Prostate gland (tissue), 2 donors: ENCODE measurements around the gene SLAMF1. TPM values are rescaled to one million over a fixed set of nuclear protein-coding genes. Genes with fewer than 3 reads are reported as not detected.

Source experiments
- DNase-seq: peaks from one replicate; pipeline ENCODE4 v3.0.0-alpha.2; 2019; ENCODE audit warnings: low spot score
- H3K27ac ChIP-seq, 2 donors: fragments of 200-600 bp; sonication (generic); 2 replicates each; pipeline ENCODE4 v1.5.1; 2017 to 2019
- H3K27me3 ChIP-seq: fragments of 200-600 bp; sonication (generic); replicated peaks from 2 replicates; pipeline ENCODE4 v1.5.1; 2019; ENCODE audit not compliant: insufficient read depth
- H3K36me3 ChIP-seq, 2 donors: fragments of 200-600 bp; sonication (generic); 1 replicate in 1 of 2; 2 replicates in 1 of 2; pipeline versions ENCODE4 v1.5.1 to v1.8.1; 2017 to 2019
- H3K4me1 ChIP-seq: fragments of 200-600 bp; sonication (generic); replicated peaks from 2 replicates; pipeline ENCODE4 v1.5.1; 2019
- H3K4me3 ChIP-seq, 2 donors: fragments of 200-600 bp; sonication (generic); 2 replicates each; pipeline ENCODE4 v1.5.1; 2017 to 2019
- H3K9me3 ChIP-seq: fragments of 200-600 bp; sonication (generic); 2 replicates; pipeline ENCODE4 v1.5.1; 2017
- CTCF ChIP-seq, 4 experiments: fragments of 200-600 bp in 2 of 4; fragments of 450-650 bp in 2 of 4; sonication (generic) in 2 of 4; IDR thresholded peaks; 1 replicate in 3 of 4; 2 replicates in 1 of 4; pipeline ENCODE4 v1.5.1; 2016 to 2019; ENCODE audit warnings: antibody characterized with exemption in 4 of 4, mild to moderate bottlenecking in 2 of 4, moderate library complexity in 2 of 4
- POLR2A ChIP-seq: fragments of 450-650 bp; IDR thresholded peaks from one replicate; pipeline ENCODE4 v1.6.1; 2016; ENCODE audit warnings: antibody characterized with exemption, mild to moderate bottlenecking
- POLR2AphosphoS5 ChIP-seq: sonication (generic); formaldehyde crosslinking; IDR thresholded peaks from one replicate; pipeline ENCODE4 v1.6.1; 2017; ENCODE audit warnings: antibody characterized with exemption
- WGBS: methylation state at CpG from one replicate; pipeline ENCODE4 v1.1.5; 2018; 5-methylcytosine and 5-hydroxymethylcytosine counted together
- intact Hi-C: fragments of 100-400 bp; cut with DNase I; formaldehyde crosslinking; loops from one replicate; pipeline ENCODE4 v1.14.2; 2022
- total RNA-seq, 2 donors: library from RNA; depleted of rRNA; stranded (reverse); fragments of >200 nt; gene quantifications; one replicate each; pipeline ENCODE4 v1.1.0, GENCODE V29; 2016

The SLAMF1 gene
- total RNA-seq, 2 donors from 2014 or later: 0.17 to 0.36 TPM

- Histone ChIP-seq H3K27me3 (no peaks in the 10 kb centered on the region), H3K27ac (no peak overlapping the region), H3K4me1 (no peaks in the 10 kb centered on the region), H3K4me3 (no peak overlapping the region), H3K36me3 (no peaks in the 10 kb centered on the region), H3K9me3 (no peaks in the 10 kb centered on the region)
- DNase-seq: no peak
- TF ChIP-seq CTCF (IDR thresholded peaks at IDR 0.05): no peak
- no peak for TF ChIP-seq POLR2A
- no peak for TF ChIP-seq POLR2AphosphoS5
- intact Hi-C loops: loop anchor here (5.0 kb wide), 1 partner anchor 179 kb away; no protein-coding TSS in a partner anchor
- 74% methylated on average over 1 of the region's 1 CpG for WGBS
Observed at GRCh38 chr1:160606611-160607010, 40.2 kb downstream of the SLAMF1 start.

GRCh38 chr1:160605792-160606479 lies 40.9 kb downstream of the SLAMF1 start:
- 88% methylated on average over 4 of the region's 4 CpGs for WGBS
- Histone ChIP-seq H3K27ac (no peak overlapping the region), H3K36me3 (no peaks in the 10 kb centered on the region), H3K27me3 (no peaks in the 10 kb centered on the region), H3K4me1 (no peaks in the 10 kb centered on the region), H3K9me3 (no peaks in the 10 kb centered on the region), H3K4me3 (no peak overlapping the region)
- intact Hi-C loops: loop anchor here (5.0 kb wide), 1 partner anchor 179 kb away; no protein-coding TSS in a partner anchor
- no peak for DNase-seq
- TF ChIP-seq POLR2AphosphoS5: no peak
- no peak for TF ChIP-seq CTCF (IDR thresholded peaks at IDR 0.05)
- no peak for TF ChIP-seq POLR2A

GRCh38 chr1:160605205-160605604 lies 41.6 kb downstream of the SLAMF1 start:
- DNase-seq: no peak
- Histone ChIP-seq H3K36me3 (no peaks in the 10 kb centered on the region), H3K4me3 (no peak overlapping the region), H3K27me3 (no peaks in the 10 kb centered on the region), H3K27ac (no peak overlapping the region), H3K9me3 (no peaks in the 10 kb centered on the region), H3K4me1 (no peaks in the 10 kb centered on the region)
- intact Hi-C loops: loop anchor here (5.0 kb wide), 1 partner anchor 178 kb away; no protein-coding TSS in a partner anchor
- WGBS: 97% methylated on average over 2 of the region's 2 CpGs
- no peak for TF ChIP-seq CTCF (IDR thresholded peaks at IDR 0.05)
- TF ChIP-seq POLR2AphosphoS5: no peak

GRCh38 chr1:160597705-160598104 lies 49.1 kb downstream of the SLAMF1 start:
- Histone ChIP-seq H3K27ac (no peak overlapping the region), H3K36me3 (no peaks in the 10 kb centered on the region), H3K9me3 (no peaks in the 10 kb centered on the region), H3K27me3 (no peaks in the 10 kb centered on the region), H3K4me3 (no peak overlapping the region), H3K4me1 (no peaks in the 10 kb centered on the region)
- 71% methylated on average over 2 of the region's 2 CpGs for WGBS
- no peak for TF ChIP-seq POLR2AphosphoS5
- no peak for TF ChIP-seq POLR2A
- TF ChIP-seq CTCF (IDR thresholded peaks at IDR 0.05): no peak
- no peak for DNase-seq
- intact Hi-C loops: no loop called here

- H3K27ac ChIP-seq: no peak overlapping the region
- intact Hi-C loops: no loop called here
- no peaks in the 10 kb centered on the region for H3K27me3 ChIP-seq
- 87% methylated on average over 1 of the region's 1 CpG for WGBS
- H3K9me3 ChIP-seq: no peaks in the 10 kb centered on the region
- no peaks in the 10 kb centered on the region for H3K4me1 ChIP-seq
- DNase-seq: no peak
- no peak overlapping the region for H3K4me3 ChIP-seq
- no peaks in the 10 kb centered on the region for H3K36me3 ChIP-seq
- TF ChIP-seq CTCF (IDR thresholded peaks at IDR 0.05) (no peak), POLR2A (no peak), POLR2AphosphoS5 (no peak)
Observed at GRCh38 chr1:160597051-160597450, 49.8 kb downstream of the SLAMF1 start.
